Head of caudate nucleus (tissue), 42 donors: Measurements from ENCODE around the gene ETV3L.
A peak's percentile ranks its signal among the peaks of the same experiment; 100 is the strongest.
"Not testable (repeated sequence)": the region's sequence is repeated elsewhere in the genome, so short reads cannot be mapped to it uniquely, and the experiment has no call there.

ENCODE experiments used
- DNase-seq, 42 donors: peaks; one replicate each; pipeline versions ENCODE4 v3.0.0 to v3.0.0-alpha.2; 2020 to 2021; ENCODE audit warnings: mixed read lengths in 7 of 42
- intact Hi-C: fragments of 100-400 bp; cut with DNase I; formaldehyde crosslinking; loops from one replicate; pipeline ENCODE4 v1.15.0; 2022

The ETV3L gene

DNA sequence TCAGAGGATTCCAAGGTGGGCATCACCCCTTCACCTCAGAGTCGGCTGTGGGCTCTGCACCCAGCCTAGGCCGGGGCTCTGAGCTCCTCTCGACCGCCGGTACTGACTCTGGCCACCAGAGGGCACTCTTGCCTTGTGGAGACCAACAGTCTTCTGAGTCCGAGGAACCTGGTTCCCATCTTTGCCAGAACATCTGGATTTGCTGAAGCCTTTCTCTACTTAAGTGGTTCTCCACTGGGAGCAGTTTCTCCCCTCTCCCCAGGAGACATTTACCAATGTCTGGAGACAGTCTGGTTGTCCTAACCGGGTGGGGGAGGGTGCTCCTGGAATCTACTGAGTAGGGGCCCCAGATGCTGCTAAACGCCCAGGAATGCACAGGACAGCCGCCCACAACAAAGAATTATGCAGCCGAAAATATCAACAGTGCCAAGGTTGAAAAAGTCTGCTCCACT is 9.4 kb downstream of the ETV3L start:
- DNase-seq: peak; percentile 70 to 96 (median 90)
- intact Hi-C loops: loop anchor here (2.0 kb wide), 1 partner anchor 67 kb away; no protein-coding TSS in a partner anchor

- peak in 3 of 42 donors; percentile 15 to 35 (median 34) for DNase-seq
- intact Hi-C loops: loop anchor here (2.0 kb wide), 1 partner anchor 67 kb away; no protein-coding TSS in a partner anchor
Observed at GRCh38 chr1:157089789-157090188, 9.8 kb downstream of the ETV3L start.

- intact Hi-C loops: no loop called here
- DNase-seq: no peak
Observed at GRCh38 chr1:157088607-157089006, 11.0 kb downstream of the ETV3L start.

- DNase-seq: peak in 1 of 42 donors; percentile 17
- intact Hi-C loops: no loop called here
Observed at GRCh38 chr1:157087030-157087429, 12.6 kb downstream of the ETV3L start.

GRCh38 chr1:157086299-157086698 is 13.3 kb downstream of the ETV3L start:
- peak in 1 of 42 donors; percentile 19 for DNase-seq
- intact Hi-C loops: no loop called here

DNA sequence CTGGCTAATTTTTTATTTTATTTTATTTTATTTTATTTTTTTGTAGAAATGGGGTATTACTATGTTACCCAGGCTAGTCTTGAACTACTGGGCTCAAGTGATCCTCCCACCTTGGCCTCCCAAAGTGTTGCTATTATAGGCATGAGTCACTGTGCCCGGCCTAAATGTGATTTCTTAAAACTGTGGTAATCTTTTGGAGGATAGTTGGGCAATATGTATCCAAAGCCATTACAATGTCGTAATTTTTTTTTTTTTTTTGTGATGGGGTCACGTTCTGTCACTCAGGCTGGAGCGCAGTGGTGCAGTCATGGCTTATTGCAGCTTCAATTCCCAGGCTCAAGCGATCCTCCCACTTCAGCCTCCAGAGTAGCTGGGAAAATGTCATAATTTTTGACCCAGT is 14.2 kb downstream of the ETV3L start:
- DNase-seq: peak in 1 of 42 donors; percentile 33
- intact Hi-C loops: no loop called here

DNA sequence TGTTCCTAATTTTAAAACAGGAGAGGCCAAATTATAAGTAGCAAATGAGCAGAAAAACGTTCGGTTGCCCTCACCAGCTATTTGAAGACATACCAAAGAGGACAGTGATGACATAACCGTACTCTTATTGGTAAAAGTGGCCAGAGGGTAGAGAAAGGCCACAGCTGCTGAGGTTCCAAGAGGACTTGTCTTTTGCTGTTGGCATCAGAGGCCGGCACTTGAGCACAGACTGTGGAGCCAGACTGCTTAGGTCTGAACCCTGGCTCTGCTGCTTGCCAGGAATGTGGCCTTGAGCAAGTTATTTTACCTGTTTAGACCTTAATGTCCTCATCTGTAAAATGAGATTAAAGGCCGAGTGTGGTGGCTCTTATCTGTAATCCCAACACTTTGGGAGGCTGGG is 14.9 kb downstream of the ETV3L start:
- intact Hi-C loops: no loop called here
- peak in 1 of 42 donors; percentile 18 for DNase-seq

DNA sequence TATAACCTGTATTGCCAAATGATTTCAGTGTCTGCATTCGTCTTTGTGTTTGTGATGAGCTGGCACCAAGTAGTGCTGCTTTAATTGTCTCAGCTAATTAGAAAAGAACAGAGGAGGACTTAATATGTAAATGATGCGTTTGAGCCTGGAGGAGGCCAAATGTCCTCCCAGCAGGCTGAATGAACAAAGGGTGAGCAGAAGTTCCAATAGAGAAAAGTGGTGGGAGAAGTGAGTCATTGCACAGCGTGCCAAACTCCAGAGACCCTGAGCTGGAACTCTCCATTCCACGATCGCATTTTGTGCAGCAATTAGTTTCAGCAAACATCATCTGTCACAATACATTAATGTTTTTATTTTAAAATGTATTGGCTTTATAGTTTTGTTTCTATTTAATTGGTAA is 17.9 kb downstream of the ETV3L start:
- intact Hi-C loops: no loop called here
- DNase-seq: peak in 1 of 42 donors; percentile 53

GRCh38 chr1:157080714-157081113 is 18.9 kb downstream of the ETV3L start:
- intact Hi-C loops: no loop called here
- DNase-seq: no peak

- DNase-seq: no peak
- intact Hi-C loops: no loop called here
Observed at GRCh38 chr1:157077394-157077793, 22.2 kb downstream of the ETV3L start.

DNA sequence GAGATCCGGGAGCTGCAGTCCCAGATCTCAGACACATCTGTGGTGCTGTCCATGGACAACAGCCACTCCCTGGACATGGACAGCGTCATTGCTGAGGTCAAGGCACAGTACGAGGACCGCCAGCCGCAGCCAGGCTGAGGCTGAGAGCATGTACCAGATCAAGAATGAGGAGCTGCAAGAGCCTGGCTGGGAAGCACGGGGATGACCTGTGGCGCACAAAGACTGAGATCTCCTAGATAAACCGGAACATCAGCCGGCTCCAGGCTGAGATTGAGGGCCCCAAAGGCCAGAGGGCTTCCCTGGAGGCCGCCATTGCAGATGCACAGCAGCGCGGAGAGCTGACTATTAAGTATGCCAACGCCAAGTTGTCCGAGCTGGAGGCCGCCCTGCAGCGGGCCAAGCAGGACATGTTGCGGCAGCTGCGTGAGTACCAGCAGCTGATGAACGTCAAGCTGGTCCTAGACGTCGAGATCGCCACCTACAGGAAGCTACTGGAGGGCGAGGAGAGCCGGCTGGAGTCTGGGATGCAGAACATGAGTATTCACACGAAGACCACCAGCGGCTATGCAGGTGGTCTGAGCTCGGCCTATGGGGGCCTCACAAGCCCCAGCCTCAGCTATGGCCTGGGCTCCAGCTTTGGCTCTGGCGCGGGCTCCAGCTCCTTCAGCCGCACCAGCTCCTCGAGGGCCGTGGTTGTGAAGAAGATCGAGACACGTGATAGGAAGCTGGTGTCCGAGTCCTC is 25.5 kb downstream of the ETV3L start:
- DNase-seq: peak; percentile 29 to 88 (median 71)

DNA sequence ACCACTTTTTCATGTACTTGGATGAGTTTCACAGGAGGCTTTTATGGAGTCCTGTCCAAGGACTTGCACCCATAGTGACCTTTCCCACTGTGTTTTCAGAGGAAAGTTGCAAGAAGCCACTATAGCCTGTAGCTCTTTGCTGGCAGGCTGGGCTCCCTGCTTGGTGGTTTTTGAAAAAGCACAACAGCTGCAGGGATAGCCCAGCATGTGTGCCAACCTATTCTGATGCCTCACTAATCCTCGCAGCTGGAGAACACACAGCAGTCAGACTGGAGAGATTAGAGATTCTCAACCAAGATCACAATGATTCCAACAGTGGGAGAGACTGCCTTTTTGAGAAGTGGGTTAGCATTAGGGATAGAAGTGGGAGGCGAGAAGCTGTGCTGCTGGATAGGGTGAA is 30.0 kb downstream of the ETV3L start:
- intact Hi-C loops: no loop called here
- no peak for DNase-seq

More for the DNA sequence above, 25.5 kb downstream of the ETV3L start:
- intact Hi-C loops: no loop called here

DNA sequence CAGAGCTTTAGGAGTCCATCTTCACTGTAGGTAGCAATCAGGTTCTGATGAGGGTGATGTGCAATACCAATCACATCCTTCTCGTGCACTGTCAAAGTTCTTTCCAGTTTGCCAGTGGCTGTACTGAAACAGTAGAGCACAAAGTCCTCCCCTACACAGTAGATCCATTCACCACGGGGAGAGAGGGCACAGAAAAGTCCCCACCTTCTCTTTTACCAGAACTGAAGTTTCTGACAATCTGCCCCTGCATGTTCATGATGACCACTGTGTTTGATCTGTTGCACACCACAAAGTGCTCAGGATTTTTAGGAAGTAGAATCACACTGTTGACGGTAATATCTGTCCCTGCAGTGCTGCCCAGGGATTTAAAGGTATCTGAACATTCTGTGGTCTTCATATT is 40.4 kb downstream of the ETV3L start:
- intact Hi-C loops, DNase-seq: not testable (repeated sequence)

- no peak for DNase-seq
- intact Hi-C loops: no loop called here
Observed at GRCh38 chr1:157056269-157056668, 43.3 kb downstream of the ETV3L start.

- intact Hi-C loops, DNase-seq: not testable (repeated sequence)
Observed at GRCh38 chr1:157055729-157056128, 43.9 kb downstream of the ETV3L start.

DNA sequence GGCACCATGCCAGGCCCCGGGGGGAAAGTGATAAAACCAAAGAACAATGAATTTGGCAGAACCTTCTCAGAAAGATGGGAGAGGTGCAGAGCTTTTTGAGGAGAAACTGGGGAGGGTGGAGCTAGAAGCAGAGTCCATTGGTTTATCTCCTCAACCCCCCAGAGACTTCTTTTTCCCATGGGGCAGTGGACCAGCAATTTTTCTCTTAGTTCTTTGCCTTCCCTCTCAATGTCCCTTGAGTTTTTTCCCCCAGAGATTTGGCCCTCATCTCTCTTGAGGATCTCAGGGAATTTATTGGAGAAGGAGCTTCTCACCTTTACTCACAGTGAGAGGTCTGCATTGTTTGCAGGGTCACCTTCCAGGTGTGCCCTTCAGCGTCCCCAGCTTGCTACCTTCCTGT is 48.8 kb downstream of the ETV3L start:
- no peak for DNase-seq
- intact Hi-C loops: no loop called here

DNA sequence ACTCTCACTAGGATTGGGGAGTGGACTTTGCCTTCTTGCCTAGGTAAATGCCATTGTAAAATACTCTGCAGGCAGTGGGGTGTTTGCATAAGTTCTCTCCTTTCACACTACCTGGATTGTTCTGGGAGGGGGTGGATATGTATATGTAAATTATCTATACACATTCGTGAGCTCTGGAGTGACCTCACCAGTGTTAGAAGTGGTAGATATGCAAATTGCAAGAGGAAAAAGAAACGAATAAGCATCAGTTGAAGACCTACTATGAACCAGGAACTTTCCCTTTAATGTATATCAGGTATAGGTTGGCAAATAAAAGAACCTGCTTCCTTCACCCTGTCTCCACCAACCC is 52.6 kb downstream of the ETV3L start:
- intact Hi-C loops: loop anchor here (5.0 kb wide), 1 partner anchor 90 kb away; the partner anchor contains the start of gene ETV3
- DNase-seq: no peak

DNA sequence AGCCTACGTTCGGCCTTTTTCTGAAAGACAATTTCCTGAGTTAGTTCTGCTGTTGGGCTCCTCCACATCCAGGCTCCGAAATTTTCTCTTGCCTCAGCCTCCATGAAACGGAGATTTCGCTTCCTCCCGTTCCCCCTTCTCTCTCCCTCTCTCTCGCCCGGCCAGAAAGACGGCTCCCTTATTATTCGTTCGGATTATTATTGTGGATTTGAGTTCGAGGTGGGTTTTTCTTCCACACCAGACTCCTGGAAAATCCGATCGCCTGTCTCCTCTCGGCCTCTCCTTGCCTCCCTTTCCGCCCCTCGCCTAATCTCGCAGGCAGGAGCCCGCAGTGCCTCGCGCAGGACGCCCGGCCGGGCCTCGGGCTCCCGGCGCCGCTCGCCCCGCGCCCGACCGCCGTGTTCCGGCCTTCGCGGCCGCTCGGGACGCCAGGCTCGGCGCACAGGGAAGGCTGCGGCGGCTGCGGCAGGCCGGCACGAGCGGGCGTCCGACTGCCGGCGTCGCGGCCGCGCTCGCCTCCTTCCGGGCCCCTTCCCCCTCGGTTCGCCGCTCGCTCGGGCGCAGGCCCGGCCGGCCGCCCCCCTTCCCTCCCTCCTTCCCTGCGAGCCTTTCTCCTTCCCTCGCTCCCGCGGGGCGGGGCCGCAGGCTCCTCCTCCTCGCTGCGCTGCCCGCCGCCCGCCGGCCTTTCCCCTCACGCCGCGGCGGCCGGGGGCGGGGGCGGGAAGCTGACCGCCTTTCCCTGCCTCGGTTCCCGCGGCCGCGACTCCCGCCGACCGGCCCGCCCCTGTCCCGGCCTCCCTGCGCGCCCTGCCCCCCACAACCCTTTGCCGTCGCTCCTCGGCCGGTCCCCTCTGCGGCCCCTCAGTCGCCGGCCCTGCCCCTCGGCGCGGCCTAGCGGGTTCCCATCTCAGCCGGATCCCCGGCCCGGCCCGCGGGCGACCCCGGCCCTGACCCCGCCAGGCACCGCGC is 54.1 kb downstream of the ETV3L start, which contains the start of gene ARHGEF11:
ARHGEF11 (minus strand) TSS at position 493 of the 969 bp plus-strand sequence. CDS start 1,412 bp downstream, outside the sequence.
- intact Hi-C loops: loop anchor here (5.0 kb wide), 1 partner anchor 92 kb away; the partner anchor contains the start of gene ETV3
- DNase-seq: peak; percentile 61 to 96 (median 91)

GRCh38 chr1:157044326-157044725 is 55.3 kb downstream of the ETV3L start:
- intact Hi-C loops: no loop called here
- DNase-seq: no peak

DNA sequence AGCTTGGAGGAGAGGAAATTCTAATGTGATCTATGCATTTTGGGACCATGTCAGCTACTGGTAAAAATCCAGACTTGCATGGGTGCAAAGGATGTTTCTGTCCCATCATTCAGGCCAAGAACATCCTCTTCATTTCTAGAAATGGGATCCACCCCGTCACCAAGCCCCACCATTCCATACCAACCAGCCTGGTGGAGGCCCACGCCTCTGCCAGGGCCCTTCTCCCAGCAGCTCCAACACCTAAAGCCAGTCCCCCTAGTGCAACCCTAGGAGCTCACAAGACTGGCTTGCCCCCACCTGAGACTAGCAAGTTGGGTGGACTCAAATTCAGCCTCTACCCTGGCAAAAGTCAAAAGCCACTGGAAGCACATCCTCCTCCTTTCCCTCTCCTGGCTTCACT is 55.9 kb downstream of the ETV3L start:
- no peak for DNase-seq
- intact Hi-C loops: no loop called here
